NCI-H748 treated with DMSO at 0.1 percent for 48 hours (cell line): ENCODE results near the gene TYSND1.
"Not testable (repeated sequence)": the region's sequence is repeated elsewhere in the genome, so short reads cannot be mapped to it uniquely, and the experiment has no call there.

Source experiments
- DNase-seq: peaks from one replicate; lab custom pipeline; 2025; lab: John Stamatoyannopoulos, UW

The TYSND1 gene

DNA sequence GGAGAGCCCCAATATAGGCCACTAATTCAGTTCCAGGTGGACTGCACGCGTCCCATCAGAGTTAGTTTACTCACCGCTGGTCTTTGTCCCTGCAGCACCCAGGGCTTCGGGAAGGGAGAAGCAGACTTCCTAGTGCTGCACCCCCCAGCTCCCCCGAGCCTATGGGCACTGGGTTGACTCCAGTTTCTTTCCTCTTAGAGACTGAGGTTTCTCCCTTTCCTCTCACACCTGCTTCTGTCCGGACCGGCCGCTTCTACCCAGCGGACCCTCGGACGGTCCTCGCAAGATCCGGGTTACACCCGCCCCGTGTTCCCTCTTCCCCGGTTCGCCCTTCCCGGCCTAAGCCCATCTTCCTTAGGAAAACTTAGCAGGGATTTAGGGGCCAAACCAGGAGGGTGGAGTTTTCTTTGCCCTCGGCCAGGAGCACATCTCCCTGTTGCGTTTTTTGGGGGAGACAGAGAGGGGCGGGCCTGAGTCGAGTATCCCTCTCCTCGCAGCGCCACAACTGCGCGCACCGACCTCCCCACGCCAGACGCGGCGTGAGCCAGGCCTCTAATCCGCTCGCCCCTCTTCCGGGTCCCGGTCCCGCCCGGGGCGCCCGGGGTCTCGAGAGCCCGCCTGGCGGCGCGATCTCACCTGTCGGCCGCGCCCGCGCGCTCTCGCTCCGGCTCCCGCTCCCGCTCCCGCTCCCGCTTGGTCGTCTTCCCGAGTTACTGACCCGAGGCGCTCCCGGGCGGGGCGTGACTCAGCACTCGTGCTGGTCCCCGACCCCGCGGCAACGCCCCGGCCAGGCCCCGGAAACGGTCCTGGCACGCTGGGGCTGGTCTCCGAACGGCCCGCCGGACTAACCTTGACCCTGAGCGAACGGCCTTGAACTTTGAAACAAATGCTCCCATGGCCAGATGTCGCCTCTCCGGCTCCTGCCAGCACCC, 14.1 kb downstream of the TYSND1 start, which contains the start of gene AIFM2:
Gene AIFM2, minus strand, starts transcription at position 728 of the 932 bp plus-strand sequence. CDS start 8,741 bp downstream, outside the sequence.
- no peak for DNase-seq

GRCh38 chr10:70131560-70131937, 15.0 kb downstream of the TYSND1 start:
- DNase-seq = no peak

DNA sequence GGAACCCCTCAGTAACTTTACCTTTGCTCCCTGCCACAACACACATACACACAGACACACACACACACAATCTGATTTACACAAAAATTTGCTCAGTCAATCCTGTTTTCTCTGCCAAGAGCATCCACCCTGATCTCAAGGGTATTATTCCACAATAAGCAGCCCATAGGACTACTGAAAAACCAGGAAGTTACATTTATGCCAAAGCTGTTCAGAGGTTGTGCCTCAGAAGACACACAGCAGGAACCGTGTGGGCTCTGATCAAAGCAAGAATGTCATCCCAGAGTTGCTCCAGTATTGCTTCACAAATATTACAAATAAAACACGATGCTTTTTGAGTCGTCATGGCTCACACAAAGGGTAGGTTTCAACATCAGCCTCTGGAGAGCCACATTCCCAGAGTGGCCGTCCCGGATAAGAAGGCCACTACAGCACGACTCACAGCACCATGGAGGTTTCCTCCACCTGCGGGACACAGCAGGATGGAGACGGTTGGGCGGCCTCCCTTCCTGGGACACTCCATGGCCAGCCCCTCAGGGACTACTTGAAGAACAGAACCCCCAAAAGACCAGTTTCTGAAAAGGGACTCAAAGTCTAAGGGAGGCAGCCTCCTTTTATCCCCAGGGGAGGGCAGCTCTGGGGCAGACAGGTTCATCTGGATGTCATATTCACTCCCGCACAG, 15.5 kb downstream of the TYSND1 start:
- DNase-seq = no peak

DNA sequence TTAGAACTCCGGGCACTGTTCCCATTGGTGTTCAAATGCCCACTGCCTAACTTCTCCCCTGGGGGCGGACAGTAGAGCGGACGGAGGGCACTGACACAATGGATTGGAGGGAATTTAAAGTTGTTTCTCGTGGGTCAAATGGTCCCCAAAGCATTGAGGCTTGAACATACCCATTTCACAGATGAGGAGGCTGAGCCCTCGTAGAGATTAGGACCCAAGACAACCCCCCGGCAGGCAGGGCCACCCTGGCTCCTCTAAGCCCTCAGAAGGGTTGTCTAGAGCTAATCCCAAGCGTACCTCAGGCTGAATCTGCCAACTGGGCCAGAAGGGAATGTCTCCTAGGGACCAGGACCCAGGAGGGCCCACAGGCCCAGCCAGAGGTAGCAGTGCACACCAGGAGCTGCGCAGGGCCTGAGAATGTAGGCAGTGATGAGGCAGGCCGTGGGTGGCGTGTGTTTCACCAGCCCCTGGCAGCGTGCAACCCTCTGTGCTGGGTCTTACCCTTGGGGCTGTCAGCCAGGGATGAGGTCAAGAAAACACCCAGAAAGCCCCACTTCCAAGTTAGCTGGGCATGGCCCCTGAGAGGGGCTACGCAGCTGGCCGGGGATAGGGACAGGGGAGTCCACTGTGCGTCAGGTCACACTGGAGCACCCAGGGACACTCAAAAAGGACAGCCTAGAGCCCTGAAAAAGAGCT, 19.7 kb downstream of the TYSND1 start:
- DNase-seq = no peak

GRCh38 chr10:70125918-70126552, 20.5 kb downstream of the TYSND1 start:
- DNase-seq = no peak

DNA sequence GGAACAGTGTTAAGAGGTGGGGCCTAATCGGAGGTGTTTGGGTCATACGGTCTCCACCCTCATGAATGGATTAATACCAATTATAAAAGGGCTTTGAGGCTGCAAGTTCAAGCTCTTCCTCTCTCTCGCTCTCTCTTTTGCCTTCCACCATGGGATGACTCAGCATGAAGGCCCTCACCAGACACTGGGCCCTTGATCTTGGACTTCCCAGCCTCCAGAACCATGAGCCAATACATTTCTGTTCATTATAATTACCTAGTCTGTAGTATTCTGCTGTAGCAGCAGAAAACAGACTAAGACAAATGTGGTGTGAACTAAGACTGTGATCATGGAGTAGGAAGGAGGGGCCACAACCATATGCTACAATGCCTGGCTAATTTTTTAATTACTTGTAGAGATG, 21.6 kb downstream of the TYSND1 start:
- no peak for DNase-seq

DNA sequence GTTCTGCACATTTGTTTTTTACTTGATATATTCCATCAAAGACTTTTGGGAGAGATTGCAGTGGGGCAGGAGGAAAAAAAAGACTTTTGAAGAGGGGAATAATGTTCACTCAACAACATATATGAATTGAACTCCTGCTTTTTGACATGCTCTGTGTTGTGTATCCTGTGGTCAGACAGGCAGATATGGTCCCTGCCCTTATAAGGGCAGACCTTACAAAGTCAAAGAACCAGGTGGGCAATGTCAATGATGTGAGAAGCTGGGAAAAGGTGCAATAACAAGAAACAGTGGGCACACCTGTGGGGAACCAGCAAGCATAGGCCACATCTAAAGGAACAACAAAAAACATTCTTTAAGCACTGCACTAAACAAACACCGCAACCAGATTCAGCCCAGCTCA, 22.1 kb downstream of the TYSND1 start:
- DNase-seq = no peak

DNA sequence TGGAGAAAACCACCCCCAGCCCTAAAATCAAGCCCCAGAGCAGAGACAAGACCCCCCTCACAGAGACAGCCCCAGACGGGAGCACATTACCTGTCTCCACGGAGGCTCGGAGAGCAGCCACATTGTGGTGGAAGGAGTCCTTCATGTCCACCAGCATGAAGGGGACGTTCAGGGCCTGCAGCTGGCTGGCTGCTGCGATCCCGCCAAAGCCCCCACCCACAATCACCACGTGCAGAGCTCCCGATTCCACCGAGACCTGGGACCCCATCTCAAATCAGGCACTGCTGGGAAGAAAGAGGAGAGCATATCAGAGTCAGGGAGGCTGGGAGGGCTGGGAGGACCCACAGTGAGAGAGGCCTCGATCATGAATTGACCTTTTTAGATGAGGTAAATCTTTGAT, 22.7 kb downstream of the TYSND1 start:
- no peak for DNase-seq

DNA sequence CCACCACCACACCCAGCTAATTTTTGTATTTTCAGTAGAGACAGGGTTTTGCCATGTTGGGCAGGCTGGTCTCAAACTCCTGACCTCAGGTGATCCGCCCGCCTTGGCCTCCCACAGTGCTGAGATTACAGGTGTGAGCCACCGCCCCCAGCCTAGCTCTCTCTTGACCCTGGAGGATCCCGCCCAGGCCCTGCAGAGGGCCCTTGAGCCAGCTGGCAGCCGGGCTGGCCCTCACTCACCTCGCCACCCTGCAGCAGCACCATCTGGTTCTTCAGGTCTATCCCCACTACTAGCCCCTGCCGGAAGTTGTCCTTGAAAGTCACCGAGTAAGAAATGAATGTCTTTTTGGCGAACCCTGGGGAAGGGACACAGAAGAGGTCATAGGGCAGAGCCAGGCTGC, 23.3 kb downstream of the TYSND1 start:
- not testable (repeated sequence) for DNase-seq

DNA sequence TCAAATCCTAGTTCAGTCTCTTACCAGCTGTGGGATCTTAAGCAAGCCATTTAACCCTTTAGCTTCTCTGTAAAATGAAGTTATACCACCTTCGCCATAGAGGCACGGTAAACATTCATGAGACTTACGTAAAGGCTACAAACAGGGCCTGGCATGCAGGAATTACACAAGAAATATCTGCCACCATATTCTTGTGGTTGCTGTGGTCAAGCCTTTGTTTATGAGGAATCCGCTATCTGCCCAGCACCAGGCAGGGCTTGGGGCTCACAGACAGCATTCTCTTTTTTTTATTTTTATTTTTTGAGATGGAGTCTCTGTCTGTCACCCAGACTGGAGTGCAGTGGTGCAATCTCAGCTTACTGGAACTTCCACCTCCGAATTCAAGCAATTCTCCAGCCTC, 23.8 kb downstream of the TYSND1 start:
- no peak for DNase-seq

DNA sequence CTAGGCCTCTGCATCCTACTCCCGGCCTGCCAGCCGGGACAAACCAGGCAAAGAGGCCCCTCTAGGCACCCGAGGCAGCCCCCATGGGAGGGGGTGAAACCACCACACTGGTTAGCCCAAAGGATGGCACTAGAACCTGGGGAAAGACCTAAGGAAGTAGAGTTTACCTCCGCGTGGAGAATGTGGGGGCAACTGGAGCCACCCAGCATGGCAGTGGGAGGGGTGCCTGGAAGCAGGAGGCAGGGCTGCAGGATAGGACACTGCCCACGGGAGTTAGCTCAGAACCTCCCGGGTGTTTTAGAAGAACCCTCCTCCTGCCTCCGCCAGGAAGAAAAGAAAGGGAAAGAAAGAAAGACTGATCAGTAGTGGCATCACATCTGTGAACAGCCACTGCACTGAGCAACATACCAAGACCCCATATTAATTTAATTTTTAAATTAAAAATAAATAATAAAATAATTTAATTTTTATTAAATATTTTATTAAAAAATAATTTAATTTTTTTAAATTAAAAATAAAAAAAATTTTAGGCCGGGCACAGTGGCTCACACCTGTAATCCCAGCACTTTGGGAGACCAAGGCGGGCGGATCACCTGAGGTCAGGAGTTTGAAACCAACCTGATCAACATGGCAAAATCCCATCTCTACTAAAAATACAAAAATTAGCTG, 25.1 kb downstream of the TYSND1 start:
- DNase-seq = no peak

- DNase-seq = no peak
Measured at GRCh38 chr10:70120417-70120816, 26.1 kb downstream of the TYSND1 start.

GRCh38 chr10:70119623-70120022, 26.9 kb downstream of the TYSND1 start:
- DNase-seq = no peak

GRCh38 chr10:70119197-70119596, 27.3 kb downstream of the TYSND1 start:
- no peak for DNase-seq

DNA sequence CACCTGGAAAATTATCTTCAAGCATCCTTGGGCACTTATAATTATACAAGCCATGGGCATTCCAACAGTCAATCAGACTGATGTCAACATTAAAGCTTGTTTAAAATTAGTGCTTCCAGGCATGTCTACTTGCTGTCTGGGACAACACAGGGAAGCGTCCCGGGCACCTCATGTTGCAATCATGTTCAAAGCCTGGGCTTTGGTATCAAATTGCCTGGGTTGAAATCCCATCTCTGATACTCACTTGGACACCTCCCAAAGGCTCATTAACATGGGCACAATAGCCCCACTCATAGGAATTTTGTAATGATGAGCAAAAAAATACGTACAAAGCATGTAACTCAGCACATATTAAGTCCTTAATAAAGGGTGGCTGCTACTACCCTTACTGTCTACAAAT, 28.3 kb downstream of the TYSND1 start:
- no peak for DNase-seq

DNA sequence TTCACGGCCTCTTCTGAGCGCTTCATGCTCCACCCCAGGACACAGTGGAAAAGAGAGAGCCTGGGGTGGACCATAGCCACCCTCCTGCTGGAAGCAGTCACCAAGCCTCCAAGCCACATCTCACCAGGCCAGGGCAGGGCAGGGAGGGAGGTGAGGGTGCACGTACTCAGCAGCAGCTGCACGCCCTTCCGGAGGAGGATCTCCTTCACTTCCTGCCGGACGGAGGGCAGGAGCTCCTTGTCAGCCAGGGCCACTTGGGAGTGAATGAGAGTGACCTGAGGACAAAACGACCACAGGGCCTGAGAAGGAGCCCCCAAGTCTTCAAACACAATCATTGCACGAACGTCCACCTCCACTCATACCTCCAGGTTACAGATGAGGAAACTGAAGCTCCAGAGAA, 28.9 kb downstream of the TYSND1 start:
- no peak for DNase-seq

- peak; percentile 4 for DNase-seq
Measured at GRCh38 chr10:70115948-70116682, 30.4 kb downstream of the TYSND1 start.

GRCh38 chr10:70114902-70115301, 31.6 kb downstream of the TYSND1 start:
- DNase-seq = no peak

GRCh38 chr10:70112071-70112470, 34.4 kb downstream of the TYSND1 start:
- no peak for DNase-seq

DNA sequence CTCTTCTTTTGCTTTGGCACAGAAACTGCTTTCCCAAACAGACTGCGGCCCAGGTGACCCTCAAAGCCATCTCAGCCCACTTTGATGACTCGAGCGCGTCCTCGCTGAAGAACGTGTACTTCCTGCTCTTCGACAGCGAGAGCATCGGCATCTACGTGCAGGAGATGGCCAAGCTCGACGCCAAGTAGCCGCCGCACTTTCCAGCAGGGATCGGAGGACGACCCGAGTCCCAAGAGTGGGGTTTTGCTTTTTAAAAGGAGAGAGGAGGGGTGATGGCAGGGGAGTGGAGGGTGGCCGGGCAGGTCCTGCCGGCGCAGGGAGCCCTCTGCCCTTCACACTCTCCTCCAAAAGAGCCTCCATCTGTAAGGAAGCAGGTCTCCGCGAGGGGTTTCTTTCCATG, 35.0 kb downstream of the TYSND1 start:
- no peak for DNase-seq
